ENCODE results near the gene SRGAP3. TPM values are rescaled to one million over a fixed set of nuclear protein-coding genes. Genes with fewer than 3 reads are reported as not detected.
A peak's percentile ranks its signal among the peaks of the same experiment; 100 is the strongest.

SRGAP3 gene
- total and polyA plus RNA-seq, 2 experiments from 2014 or later = 7.4 to 8.3 TPM

GRCh38 chr3:8969241-8969640 lies 280.2 kb downstream of the SRGAP3 start:
- no peaks in the 10 kb centered on the region for H3K9me2 ChIP-seq (replicated peaks; ENCODE audit: insufficient read depth)
- WGBS (ENCODE audit: low lambda C conversion rate, missing lambda C conversion rate) = 73% methylated on average over 4 of the region's 4 CpGs
- DNase-seq (ENCODE audit: low spot score) = peak; percentile 30
- TF ChIP-seq CTCF (IDR thresholded peaks at IDR 0.05; ENCODE audit: poor library complexity) = no peak
- TF ChIP-seq EZH2phosphoT487 (IDR thresholded peaks at IDR 0.05; ENCODE audit: low read depth, severe bottlenecking, unreplicated experiment) = no peak
- TF ChIP-seq EZH2 (IDR thresholded peaks at IDR 0.05; ENCODE audit: borderline replicate concordance) = no peak
- H3K36me3 ChIP-seq (replicated peaks; ENCODE audit: insufficient read depth, low read depth) = no peaks in the 10 kb centered on the region
- H3K27ac ChIP-seq = no peak overlapping the region
- no peaks in the 10 kb centered on the region for H3K79me2 ChIP-seq
- H2AFZ ChIP-seq = no peak overlapping the region
- H3K4me3 ChIP-seq = no peak overlapping the region
- H3K4me1 ChIP-seq (ENCODE audit: insufficient read depth) = peaks cover 3% of the 10 kb centered on the region
- no peaks in the 10 kb centered on the region for H3K9me3 ChIP-seq (ENCODE audit: low read depth)
- H3K27me3 ChIP-seq = no peaks in the 10 kb centered on the region
- H3K4me2 ChIP-seq = no peak overlapping the region
- no peaks in the 10 kb centered on the region for H4K20me1 ChIP-seq (ENCODE audit: insufficient read depth, poor library complexity, severe bottlenecking)

- Histone ChIP-seq H3K79me2 (no peaks in the 10 kb centered on the region), H4K20me1 (ENCODE audit: insufficient read depth, poor library complexity, severe bottlenecking) (no peaks in the 10 kb centered on the region), H3K4me2 (no peak overlapping the region), H3K4me1 (ENCODE audit: insufficient read depth) (peaks cover 8% of the 10 kb centered on the region), H3K9me3 (ENCODE audit: low read depth) (no peaks in the 10 kb centered on the region), H3K27ac (no peak overlapping the region), H3K9me2 (replicated peaks; ENCODE audit: insufficient read depth) (no peaks in the 10 kb centered on the region), H3K27me3 (no peaks in the 10 kb centered on the region), H3K4me3 (no peak overlapping the region), H2AFZ (no peak overlapping the region), H3K36me3 (replicated peaks; ENCODE audit: insufficient read depth, low read depth) (no peaks in the 10 kb centered on the region)
- 91% methylated on average over 5 of the region's 5 CpGs for WGBS (ENCODE audit: low lambda C conversion rate, missing lambda C conversion rate)
- DNase-seq (ENCODE audit: low spot score) = no peak
- TF ChIP-seq EZH2 (IDR thresholded peaks at IDR 0.05; ENCODE audit: borderline replicate concordance) = no peak
- no peak for TF ChIP-seq CTCF (IDR thresholded peaks at IDR 0.05; ENCODE audit: poor library complexity)
- no peak for TF ChIP-seq EZH2phosphoT487 (IDR thresholded peaks at IDR 0.05; ENCODE audit: low read depth, severe bottlenecking, unreplicated experiment)
These were observed 281.0 kb downstream of the SRGAP3 start for GRCh38 chr3:8968375-8968882.

GRCh38 chr3:8967553-8967952 lies 281.9 kb downstream of the SRGAP3 start:
- Histone ChIP-seq H3K27me3 (no peaks in the 10 kb centered on the region), H3K4me2 (no peak overlapping the region), H3K27ac (no peak overlapping the region), H3K4me1 (ENCODE audit: insufficient read depth) (peaks cover 8% of the 10 kb centered on the region), H4K20me1 (ENCODE audit: insufficient read depth, poor library complexity, severe bottlenecking) (no peaks in the 10 kb centered on the region), H3K79me2 (peaks cover 5% of the 10 kb centered on the region), H3K4me3 (no peak overlapping the region), H2AFZ (no peak overlapping the region), H3K9me2 (replicated peaks; ENCODE audit: insufficient read depth) (no peaks in the 10 kb centered on the region), H3K9me3 (ENCODE audit: low read depth) (no peaks in the 10 kb centered on the region), H3K36me3 (replicated peaks; ENCODE audit: insufficient read depth, low read depth) (no peaks in the 10 kb centered on the region)
- TF ChIP-seq EZH2 (IDR thresholded peaks at IDR 0.05; ENCODE audit: borderline replicate concordance) = no peak
- TF ChIP-seq EZH2phosphoT487 (IDR thresholded peaks at IDR 0.05; ENCODE audit: low read depth, severe bottlenecking, unreplicated experiment) = no peak
- TF ChIP-seq CTCF (IDR thresholded peaks at IDR 0.05; ENCODE audit: poor library complexity) = no peak
- WGBS (ENCODE audit: low lambda C conversion rate, missing lambda C conversion rate) = 89% methylated on average over 5 of the region's 5 CpGs
- DNase-seq (ENCODE audit: low spot score) = no peak

Measured in hepatocyte (in vitro differentiated cells).